ENCODE measurements around the gene ASPDH. TPM values are rescaled to one million over a fixed set of nuclear protein-coding genes. Genes with fewer than 3 reads are reported as not detected.
A peak's percentile ranks its signal among the peaks of the same experiment; 100 is the strongest.
"Not testable (repeated sequence)": the region's sequence is repeated elsewhere in the genome, so short reads cannot be mapped to it uniquely, and the experiment has no call there.

The ASPDH gene
- total RNA-seq, 1 experiment from 2014 or later = not detected

DNA sequence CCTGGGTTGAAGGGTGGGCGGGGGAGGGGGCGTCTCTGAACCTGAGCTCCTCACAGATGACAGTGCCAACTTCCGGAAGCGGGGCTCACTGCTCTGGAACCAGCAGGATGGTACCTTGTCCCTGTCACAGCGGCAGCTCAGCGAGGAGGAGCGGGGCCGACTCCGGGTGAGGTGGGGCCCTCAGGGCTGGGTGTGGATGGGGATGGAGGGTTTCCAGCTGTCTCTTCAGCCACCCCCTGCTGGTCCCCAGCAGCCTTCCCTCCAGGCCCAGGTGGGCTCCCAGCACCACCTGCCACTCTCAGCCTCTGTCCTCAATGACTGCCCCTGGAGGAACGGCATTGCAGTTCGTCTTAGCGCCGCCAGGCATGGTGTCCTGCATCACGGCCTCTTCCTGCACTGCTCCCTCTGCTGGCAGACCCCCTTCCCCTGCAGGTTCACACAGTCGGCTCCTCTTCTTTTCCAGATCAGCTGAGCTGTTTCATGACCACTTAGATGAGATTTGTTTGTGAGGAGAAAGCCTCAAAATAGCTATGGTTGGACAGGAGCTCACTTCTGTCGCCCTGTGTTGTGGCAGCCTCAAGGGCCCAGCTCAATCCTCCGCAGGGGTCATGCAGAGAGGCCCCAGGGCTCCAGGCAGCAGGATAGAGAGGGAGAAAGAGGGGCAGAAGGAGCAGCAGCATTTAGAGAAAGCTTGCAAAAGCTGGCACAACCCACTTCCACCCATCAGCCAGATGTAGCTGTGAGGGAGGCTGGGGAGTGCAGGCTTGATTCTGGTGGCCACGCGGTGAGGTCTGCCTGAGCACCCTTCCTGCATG, 34.6 kb downstream of the ASPDH start:
- DNase-seq (ENCODE audit: low spot score) = peak; percentile 73

DNA sequence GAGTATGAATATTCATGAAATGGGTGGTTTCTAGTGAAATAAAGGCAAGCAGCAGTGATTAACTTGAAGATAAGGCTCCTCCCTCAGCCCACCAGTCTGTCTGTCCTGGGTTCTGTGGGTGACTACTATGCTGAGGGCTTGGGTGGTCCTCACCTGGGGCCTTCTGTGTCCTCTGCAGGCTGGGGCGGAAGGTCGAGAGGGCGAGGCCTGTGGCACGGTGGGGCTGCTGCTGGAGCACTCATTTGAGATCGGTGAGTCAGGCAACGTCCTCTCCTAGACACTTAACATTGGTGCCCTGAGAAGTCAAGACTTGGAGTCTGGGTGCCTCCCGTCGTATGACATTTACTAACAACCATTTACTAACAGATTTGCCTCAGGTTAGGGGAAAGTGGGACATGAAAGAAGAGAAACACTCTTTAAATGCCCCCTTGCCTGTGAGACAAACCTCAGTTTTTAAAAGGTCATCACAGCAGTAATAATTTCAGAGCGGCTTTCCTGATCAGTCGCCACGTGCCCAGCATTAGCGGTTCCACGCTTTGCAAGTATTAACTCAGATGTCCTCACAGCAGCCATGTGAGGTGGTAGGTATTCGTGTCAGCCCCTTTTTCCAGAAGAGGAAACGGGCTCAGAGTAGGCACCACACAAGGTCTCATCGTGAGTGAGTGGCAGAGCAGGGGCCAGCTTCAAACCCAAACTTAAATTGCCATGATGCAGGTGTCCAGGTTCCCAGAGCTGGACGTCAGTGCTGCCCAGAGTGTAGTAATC, 35.8 kb downstream of the ASPDH start:
- no peak for DNase-seq (ENCODE audit: low spot score)

DNA sequence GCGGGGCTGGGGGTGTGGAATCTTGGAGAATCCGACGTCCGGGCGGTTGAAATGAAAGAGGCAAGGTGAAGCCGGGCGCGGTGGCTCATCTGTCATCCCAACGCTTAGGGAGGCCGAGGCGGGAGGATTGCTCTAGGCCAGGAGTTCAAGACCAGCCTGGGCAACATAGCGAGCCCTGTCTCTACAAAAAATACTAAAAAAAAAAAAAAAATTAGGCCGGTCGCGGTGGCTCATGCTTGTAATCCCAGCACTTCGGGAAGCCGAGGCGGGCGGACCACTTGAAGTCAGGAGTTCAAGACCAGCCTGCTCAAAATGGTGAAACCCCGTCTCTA, 36.8 kb downstream of the ASPDH start:
- DNase-seq (ENCODE audit: low spot score) = no peak

DNA sequence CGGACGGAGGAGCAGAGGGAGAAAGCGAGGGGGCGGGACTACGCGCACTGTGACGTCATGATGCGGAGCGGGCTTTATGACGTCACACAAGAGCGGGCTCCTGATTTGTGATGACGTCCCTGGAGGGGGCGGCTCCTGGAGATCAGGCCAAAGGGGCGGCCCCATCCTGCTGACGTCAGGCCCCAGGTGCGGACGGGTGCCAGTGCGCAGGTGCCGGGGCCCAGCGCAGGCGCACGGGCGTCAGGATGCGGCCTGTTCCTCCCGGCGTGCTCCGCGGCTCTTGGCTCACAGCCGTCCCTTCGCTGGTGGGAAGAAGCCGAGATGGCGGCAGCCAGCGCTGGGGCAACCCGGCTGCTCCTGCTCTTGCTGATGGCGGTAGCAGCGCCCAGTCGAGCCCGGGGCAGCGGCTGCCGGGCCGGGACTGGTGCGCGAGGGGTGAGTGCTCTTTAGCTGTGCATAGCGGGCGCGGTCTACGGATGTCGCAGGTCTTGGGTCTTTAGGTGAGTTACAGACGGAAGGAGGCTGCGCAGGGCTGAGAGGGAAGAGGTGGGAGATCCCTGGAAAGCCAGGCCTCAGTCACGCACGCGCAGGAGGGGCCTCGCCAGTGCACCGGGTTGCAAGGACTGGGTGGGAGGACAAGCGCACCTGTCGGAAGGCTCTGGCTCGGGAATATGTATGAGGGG, 37.3 kb downstream of the ASPDH start, which contains the start of the genes EMC10 and GARIN5A:
Gene EMC10, plus strand, starts transcription at position 284 of the 683 bp plus-strand sequence. Its CDS starts 38 bp downstream, at position 322.
Gene GARIN5A, minus strand, starts transcription at position 625 of the 683 bp plus-strand sequence. Its CDS starts 460 bp downstream, at position 165.
- DNase-seq (ENCODE audit: low spot score) = peak; percentile 97

DNA sequence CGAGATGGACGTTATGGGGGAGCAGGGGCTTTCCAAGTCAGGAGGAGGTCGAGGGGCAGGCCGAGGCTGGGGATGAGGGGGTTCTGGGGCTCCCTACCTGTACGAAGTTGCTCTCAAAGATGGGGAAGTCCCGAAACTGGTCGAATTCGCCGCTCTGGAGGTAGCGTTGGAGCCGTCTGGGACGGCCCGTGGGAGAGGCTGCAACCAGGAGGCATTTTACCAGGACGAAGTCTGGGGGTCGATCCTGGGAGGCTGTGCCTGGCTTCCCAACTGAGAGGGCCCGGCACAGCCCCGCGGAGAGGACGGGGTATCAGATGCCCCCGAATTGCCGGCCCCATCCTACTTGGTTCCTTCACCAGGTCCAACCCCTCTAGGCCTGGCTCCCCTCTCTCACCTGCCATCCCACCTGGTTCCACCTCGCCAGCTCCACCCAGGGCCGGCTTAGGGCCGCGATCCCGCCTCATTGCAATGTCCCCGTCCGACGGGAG, 37.9 kb downstream of the ASPDH start:
- no peak for DNase-seq (ENCODE audit: low spot score)

DNA sequence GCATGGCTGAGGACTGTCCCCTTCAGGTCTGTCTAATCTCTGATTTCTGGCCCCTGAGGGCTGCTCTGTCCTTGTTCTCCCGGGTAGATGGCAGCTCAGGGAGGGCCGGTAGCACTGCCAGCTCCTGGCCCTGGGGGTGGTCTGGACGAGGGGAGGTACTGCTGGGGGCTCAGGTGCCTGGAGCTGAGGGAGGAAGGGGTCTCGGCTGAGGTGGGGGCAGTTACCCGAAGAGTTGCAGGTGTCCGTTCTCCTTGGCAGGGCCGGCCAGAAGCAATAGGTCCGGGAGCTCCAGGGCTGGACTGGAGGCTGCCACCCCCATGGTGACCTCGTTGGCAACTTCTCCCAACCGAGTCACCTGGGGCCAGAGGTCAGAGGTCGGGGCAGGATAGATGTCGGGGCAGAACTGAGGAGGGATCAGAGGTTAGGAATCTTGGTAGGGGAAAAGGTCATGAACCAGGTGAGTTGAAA, 38.6 kb downstream of the ASPDH start:
- DNase-seq (ENCODE audit: low spot score) = no peak

DNA sequence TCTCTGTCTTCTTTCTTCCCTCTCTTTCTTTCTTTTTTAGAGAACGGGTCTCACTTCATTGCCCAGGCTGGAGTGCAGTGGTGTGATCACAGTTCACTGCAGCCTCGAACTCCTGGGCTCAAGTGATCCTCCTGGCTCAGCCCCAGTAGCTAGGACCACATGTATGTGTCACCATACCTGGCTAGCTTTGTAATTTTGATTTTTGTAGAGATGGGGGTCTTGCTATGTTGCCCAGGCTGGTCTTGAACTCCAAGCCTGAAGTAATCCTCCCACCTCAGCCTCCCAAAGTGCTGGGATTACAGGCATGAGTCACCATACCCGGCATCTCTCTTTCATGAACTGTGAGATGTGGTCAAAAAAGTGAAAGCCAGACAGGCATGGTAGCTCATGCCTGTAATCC, 40.4 kb downstream of the ASPDH start:
- DNase-seq (ENCODE audit: low spot score) = not testable (repeated sequence)

DNA sequence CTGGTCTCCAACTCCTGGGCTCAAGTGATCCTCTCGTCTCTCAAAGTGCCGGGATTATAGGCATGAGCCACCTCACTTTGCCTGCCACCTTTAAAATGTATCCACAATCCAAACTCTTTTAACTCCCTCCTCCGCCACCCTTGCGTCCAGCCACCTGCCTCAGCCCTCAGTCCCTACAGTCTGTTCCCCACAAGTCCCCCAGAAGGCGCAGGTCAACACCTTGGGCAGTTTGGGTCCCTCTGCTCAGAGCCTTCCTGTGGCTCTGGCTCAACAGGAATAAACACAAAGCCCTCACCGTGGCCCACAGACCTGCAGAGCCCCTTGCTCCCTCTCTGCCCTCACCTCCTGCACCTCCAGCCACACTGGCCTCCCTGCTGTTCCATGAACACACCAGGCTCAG, 44.9 kb downstream of the ASPDH start:
- DNase-seq (ENCODE audit: low spot score) = no peak

DNA sequence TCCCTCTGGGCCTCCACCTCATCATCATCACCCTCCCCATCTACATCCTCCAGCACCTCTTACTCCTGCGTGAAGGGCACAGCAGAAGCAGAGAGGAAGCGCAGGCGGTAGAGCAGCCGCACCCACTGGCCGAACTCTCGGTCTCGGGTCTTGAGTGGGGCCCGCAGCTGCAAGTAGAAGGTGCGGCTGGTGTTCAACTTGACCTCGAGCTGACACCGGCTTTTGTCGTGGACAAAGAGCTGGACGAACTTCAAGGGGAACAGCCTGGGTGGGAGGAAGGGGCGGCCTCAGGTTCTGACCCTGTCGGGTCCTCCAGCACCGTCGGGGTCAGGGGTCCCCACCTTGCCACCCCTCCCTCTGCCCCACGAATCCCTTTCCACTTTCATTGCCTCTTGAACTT, 46.1 kb downstream of the ASPDH start:
- no peak for DNase-seq (ENCODE audit: low spot score)

DNA sequence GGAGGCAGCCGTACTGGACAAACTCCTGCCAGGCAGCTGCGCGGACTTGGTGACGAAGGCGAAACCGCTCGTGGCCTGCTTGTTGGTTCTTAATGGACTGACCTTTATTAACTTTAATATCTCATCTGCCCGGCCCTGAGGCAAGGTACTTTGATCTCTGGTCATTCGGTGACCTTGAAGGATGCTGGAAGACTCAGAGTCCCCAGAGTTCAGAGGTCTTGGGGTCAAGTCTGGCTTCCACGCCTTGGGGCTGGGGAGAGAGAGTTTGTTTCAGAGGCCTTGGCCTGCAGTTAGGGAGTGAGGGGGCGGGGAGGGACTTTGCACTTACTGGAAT, 47.0 kb downstream of the ASPDH start:
- no peak for DNase-seq (ENCODE audit: low spot score)

DNA sequence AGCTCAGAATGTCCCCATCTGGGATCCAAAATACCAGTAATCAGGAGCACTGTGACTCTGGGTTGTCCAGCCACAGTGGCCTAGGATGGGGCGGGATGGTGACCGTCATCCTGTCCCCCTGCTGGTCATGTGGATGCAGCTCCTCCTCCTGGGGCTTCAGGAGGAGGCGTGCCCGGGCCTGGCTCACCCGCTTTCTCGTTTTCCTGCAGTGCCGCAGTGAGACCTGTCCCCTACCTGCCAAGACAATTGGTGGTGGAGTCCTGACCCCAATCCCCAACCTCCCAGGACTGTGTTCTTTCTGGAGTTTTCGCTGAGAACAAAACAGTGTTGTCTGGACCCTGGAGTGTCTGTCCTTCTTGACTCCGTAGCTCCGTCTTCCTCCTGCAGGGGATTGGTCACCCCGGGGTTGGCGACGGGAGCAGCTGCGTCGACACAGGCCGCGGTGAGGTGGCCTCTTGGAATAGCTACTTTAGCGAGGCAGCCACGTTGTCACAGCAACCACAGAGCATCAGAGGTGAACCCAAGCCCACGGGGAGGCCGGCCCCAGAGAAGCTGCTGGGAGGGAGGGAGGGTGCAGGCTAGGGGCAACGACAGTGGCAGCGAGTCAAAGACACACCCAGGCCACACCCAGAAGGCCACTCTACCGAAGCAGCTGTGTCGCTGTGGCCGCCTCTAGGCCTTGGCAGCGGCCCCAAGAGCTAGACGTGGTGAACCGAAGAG, 47.6 kb downstream of the ASPDH start:
- DNase-seq (ENCODE audit: low spot score) = no peak

DNA sequence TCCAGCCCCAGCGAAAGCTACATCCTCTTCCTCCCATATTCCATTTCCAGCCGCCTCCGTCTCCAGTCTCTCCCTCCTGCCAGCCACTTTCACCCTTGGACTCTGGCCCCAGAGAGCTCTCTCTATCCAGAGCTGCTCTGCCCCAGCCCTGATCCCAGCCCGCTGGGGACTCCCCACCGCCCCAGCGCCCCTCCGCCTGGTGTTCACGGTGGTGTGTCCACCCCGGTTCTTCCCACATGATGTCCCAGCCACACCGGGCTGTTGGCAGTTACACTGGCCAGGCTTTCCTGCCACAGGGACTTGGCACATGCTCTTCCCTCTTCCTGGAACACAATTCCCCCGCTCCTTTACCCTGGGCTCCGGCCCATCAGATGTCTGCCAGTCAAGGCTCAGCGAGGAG, 48.7 kb downstream of the ASPDH start:
- no peak for DNase-seq (ENCODE audit: low spot score)

DNA sequence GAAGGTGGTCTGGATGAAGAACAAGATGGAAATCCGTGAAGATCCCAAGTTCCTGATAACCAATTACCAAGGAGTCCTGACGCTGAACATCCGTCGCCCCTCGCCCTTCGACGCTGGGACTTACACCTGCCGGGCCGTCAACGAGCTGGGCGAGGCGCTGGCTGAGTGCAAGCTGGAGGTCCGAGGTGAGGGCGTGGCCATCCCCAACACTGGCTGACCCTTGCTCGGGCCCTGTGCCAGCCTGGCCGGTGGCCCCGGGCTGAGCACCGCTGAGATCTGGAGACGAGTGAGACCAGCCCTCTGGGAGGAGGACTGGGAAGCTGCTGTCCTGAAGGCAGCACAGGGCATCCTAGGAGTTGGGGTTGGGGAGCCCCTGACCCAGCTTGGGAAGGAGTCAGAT, 49.4 kb downstream of the ASPDH start:
- no peak for DNase-seq (ENCODE audit: low spot score)

DNA sequence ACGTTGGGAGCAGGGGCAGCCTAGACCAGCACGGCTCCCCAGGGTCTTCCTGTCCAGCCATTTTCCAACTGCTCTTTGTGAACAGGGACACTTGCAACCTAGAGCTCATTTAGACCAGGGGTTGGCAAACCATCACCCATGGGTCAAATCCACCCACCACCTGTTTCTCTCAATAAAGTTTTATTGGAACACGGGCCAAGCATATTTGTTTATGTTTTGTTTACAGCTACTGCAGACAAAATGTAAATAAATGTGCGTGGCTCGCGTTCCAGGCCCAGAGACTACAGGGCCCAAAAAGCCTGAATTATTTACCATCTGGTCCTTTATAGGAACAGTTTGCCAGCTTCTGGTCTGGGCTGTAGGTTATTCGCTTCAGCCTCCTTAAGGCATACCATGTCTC, 50.7 kb downstream of the ASPDH start:
- no peak for DNase-seq (ENCODE audit: low spot score)

Other genes with a start within 250 kb of the ASPDH start
- 0.06 and 0.47 TPM in 2 replicates for gene KCNC3, start 184.5 kb downstream of the ASPDH start, total RNA-seq (2014; rRNA removed; shearing (Covaris generic))
- 0.99 TPM in 1 of 2 replicates, not detected in the other for gene NAPSA, start 148.3 kb downstream of the ASPDH start, total RNA-seq (2014; rRNA removed; shearing (Covaris generic))
- 79.5 and 104 TPM in 2 replicates for gene NR1H2, start 137.5 kb downstream of the ASPDH start, total RNA-seq (2014; rRNA removed; shearing (Covaris generic))
- 45.8 and 58.6 TPM in 2 replicates for gene POLD1, start 129.6 kb downstream of the ASPDH start, total RNA-seq (2014; rRNA removed; shearing (Covaris generic))
- 0.10 TPM in 2 replicates for gene SPIB, start 95.0 kb downstream of the ASPDH start, total RNA-seq (2014; rRNA removed; shearing (Covaris generic))
- gene MYBPC2, start 81.0 kb downstream of the ASPDH start, total RNA-seq (2014; rRNA removed; shearing (Covaris generic)) = not detected in 2 replicates
- 94.2 and 144 TPM in 2 replicates for gene EMC10, start 37.4 kb downstream of the ASPDH start, total RNA-seq (2014; rRNA removed; shearing (Covaris generic))
- gene GARIN5A, start 37.1 kb downstream of the ASPDH start, total RNA-seq (2014; rRNA removed; shearing (Covaris generic)) = 2.9 and 8.6 TPM in 2 replicates
- 28.7 and 60.6 TPM in 2 replicates for gene JOSD2, start 2.7 kb downstream of the ASPDH start, total RNA-seq (2014; rRNA removed; shearing (Covaris generic))
- gene LRRC4B, start 54.5 kb upstream of the ASPDH start, total RNA-seq (2014; rRNA removed; shearing (Covaris generic)) = 15.2 and 19.0 TPM in 2 replicates
- 1.9 and 4.5 TPM in 2 replicates for gene SYT3, start 126.0 kb upstream of the ASPDH start, total RNA-seq (2014; rRNA removed; shearing (Covaris generic))
- 5.0 and 5.3 TPM in 2 replicates for gene C19orf81, start 135.5 kb upstream of the ASPDH start, total RNA-seq (2014; rRNA removed; shearing (Covaris generic))
- 0.68 and 2.2 TPM in 2 replicates for gene SHANK1, start 205.9 kb upstream of the ASPDH start, total RNA-seq (2014; rRNA removed; shearing (Covaris generic))
- 0.45 and 4.6 TPM in 2 replicates for gene CLEC11A, start 209.5 kb upstream of the ASPDH start, total RNA-seq (2014; rRNA removed; shearing (Covaris generic))